GM21526 (cell line): ENCODE measurements around the gene CDH22.

Experiments used
- ATAC-seq: cut with Tn5 transposase; IDR thresholded peaks from one replicate; pipeline ENCODE4 v1.9.1; 2021; ENCODE audit warnings: moderate library complexity; ENCODE audit not compliant: unreplicated experiment, low FRiP score

The CDH22 gene

GRCh38 chr20:46128310-46129151 is 179.8 kb downstream of the CDH22 start:
- ATAC-seq = no peak

- ATAC-seq = no peak
Measured at GRCh38 chr20:46127396-46128010, 180.8 kb downstream of the CDH22 start.

GRCh38 chr20:46126440-46127056 is 181.8 kb downstream of the CDH22 start:
- ATAC-seq = no peak
